H1 (cell line): ENCODE measurements around the gene ZNF776. TPM values are rescaled to one million over a fixed set of nuclear protein-coding genes. Genes with fewer than 3 reads are reported as not detected.

Experiments
- CTCF ChIA-PET: fragments of 300-600 bp; sonication (Branson Sonifier 250); formaldehyde crosslinking; loops from one replicate; lab custom pipeline; 2021; ENCODE audit not compliant: partially characterized antibody; lab: Charles Lee
- POLR2A ChIA-PET: fragments of 300-600 bp; sonication (Branson Sonifier 250); formaldehyde crosslinking; loops from one replicate; lab custom pipeline; 2021; ENCODE audit warnings: inconsistent platforms; ENCODE audit not compliant: partially characterized antibody; lab: Charles Lee
- DNase-seq, 2 experiments: peaks; one replicate each; pipeline versions ENCODE4 v3.0.0 to v3.0.0-alpha.2; 2010 to 2022; ENCODE audit warnings: low spot score in 2 of 2, low read depth in 1 of 2, mixed read lengths in 1 of 2
- FAIRE-seq: peaks from 2 replicates; lab custom pipeline; 2011; peaks lifted over from hg19 to GRCh38; lab: Jason Lieb, UNC
- H2AFZ ChIP-seq: 2 replicates; pipeline ENCODE4 v1.8.1; 2012; ENCODE audit warnings: low read length, inconsistent platforms
- H2AK5ac ChIP-seq: 2 replicates; pipeline ENCODE4 v1.6.1; 2013; ENCODE audit warnings: low read depth, low read length
- H2BK120ac ChIP-seq: replicated peaks from 2 replicates; pipeline ENCODE3; 2013; ENCODE audit warnings: low read depth, low read length, inconsistent platforms
- H2BK12ac ChIP-seq: 2 replicates; pipeline ENCODE4 v1.6.1; 2013; ENCODE audit warnings: low read depth, low read length
- H2BK15ac ChIP-seq: 2 replicates; pipeline ENCODE4 v1.6.1; 2013; ENCODE audit warnings: low read length
- H2BK20ac ChIP-seq: 2 replicates; pipeline ENCODE4 v1.6.1; 2013; ENCODE audit warnings: low read length
- H2BK5ac ChIP-seq: 2 replicates; pipeline ENCODE4 v1.6.1; 2013; ENCODE audit warnings: low read depth, low read length
- H3K14ac ChIP-seq: 2 replicates; pipeline ENCODE4 v1.6.1; 2013; ENCODE audit warnings: inconsistent platforms; ENCODE audit not compliant: insufficient read length
- H3K18ac ChIP-seq: 2 replicates; pipeline ENCODE4 v1.6.1; 2013; ENCODE audit warnings: low read length; ENCODE audit errors: extremely low read depth
- H3K23ac ChIP-seq: 2 replicates; pipeline ENCODE4 v1.6.1; 2013; ENCODE audit warnings: inconsistent platforms; ENCODE audit not compliant: insufficient read length
- H3K23me2 ChIP-seq: 2 replicates; pipeline ENCODE4 v1.6.1; 2013; ENCODE audit warnings: low read depth, low read length
- H3K27ac ChIP-seq: 2 replicates; pipeline ENCODE4 v1.6.1; 2011; ENCODE audit warnings: low read depth, low read length, inconsistent platforms
- H3K27me3 ChIP-seq, 4 experiments: replicated peaks in 1 of 4; 1 replicate in 1 of 4; 2 replicates in 3 of 4; pipeline versions ENCODE4 v1.6.1 to v1.8.1; 2011 to 2013; ENCODE audit warnings: low read length in 3 of 4, mild to moderate bottlenecking in 3 of 4, inconsistent platforms in 2 of 4, mixed read lengths in 2 of 4, moderate library complexity in 1 of 4; ENCODE audit not compliant: control insufficient read depth in 3 of 4, insufficient read depth in 3 of 4; ENCODE audit errors: extremely low read depth in 1 of 4
- H3K36me3 ChIP-seq, 4 experiments: 2 replicates each; pipeline versions ENCODE4 v1.6.1 to v1.8.1; 2011 to 2013; ENCODE audit warnings: mild to moderate bottlenecking in 4 of 4, low read length in 3 of 4, moderate library complexity in 2 of 4, control low read depth in 1 of 4, inconsistent platforms in 1 of 4; ENCODE audit not compliant: insufficient read depth in 4 of 4, control insufficient read depth in 2 of 4
- H3K4ac ChIP-seq: replicated peaks from 2 replicates; pipeline ENCODE3; 2013; ENCODE audit warnings: low read length, low read depth, mixed read lengths, inconsistent platforms; ENCODE audit not compliant: insufficient read length
- H3K4me1 ChIP-seq, 4 experiments: replicated peaks in 1 of 4; 1 replicate in 1 of 4; 2 replicates in 3 of 4; pipeline versions ENCODE4 v1.6.1 to v1.8.1; 2011 to 2013; ENCODE audit warnings: low read length in 3 of 4, inconsistent platforms in 2 of 4, mixed read lengths in 1 of 4; ENCODE audit not compliant: insufficient read depth in 4 of 4, control insufficient read depth in 3 of 4
- H3K4me2 ChIP-seq, 2 experiments: 2 replicates each; pipeline versions ENCODE4 v1.6.1 to v1.8.1; 2011 to 2013; ENCODE audit warnings: low read depth in 2 of 2, low read length in 2 of 2, control low read depth in 1 of 2, inconsistent platforms in 1 of 2, mild to moderate bottlenecking in 1 of 2; ENCODE audit not compliant: insufficient read depth in 1 of 2
- H3K4me3 ChIP-seq, 4 experiments: fragments of 200-600, 300-600 bp in 1 of 4; sonication (generic), shearing (Covaris generic), sonication (Bioruptor Twin) in 1 of 4; 2 replicates each; pipeline versions ENCODE4 v1.5.1 to v1.8.1; 2011 to 2016; ENCODE audit warnings: low read length in 4 of 4, low read depth in 3 of 4, control low read depth in 2 of 4, inconsistent platforms in 2 of 4, mild to moderate bottlenecking in 2 of 4, mixed read lengths in 1 of 4, moderate library complexity in 1 of 4; ENCODE audit not compliant: insufficient read depth in 2 of 4; ENCODE audit errors: extremely low read depth in 1 of 4
- H3K56ac ChIP-seq: replicated peaks from 2 replicates; pipeline ENCODE3; 2013; ENCODE audit warnings: low read depth, mild to moderate bottlenecking, mixed read lengths, low read length, inconsistent platforms; ENCODE audit not compliant: insufficient read length
- H3K79me1 ChIP-seq: 2 replicates; pipeline ENCODE4 v1.6.1; 2013; ENCODE audit warnings: low read depth, low read length, control low read depth
- H3K79me2 ChIP-seq, 2 experiments: 2 replicates each; pipeline versions ENCODE4 v1.6.1 to v1.8.1; 2012 to 2013; ENCODE audit warnings: low read length in 2 of 2, mild to moderate bottlenecking in 2 of 2, inconsistent platforms in 1 of 2; ENCODE audit not compliant: insufficient read depth in 2 of 2, control insufficient read depth in 1 of 2
- H3K9ac ChIP-seq, 4 experiments: replicated peaks in 1 of 4; 1 replicate in 1 of 4; 2 replicates in 3 of 4; pipeline versions ENCODE4 v1.6.1 to v1.8.1; 2011 to 2013; ENCODE audit warnings: low read depth in 3 of 4, low read length in 3 of 4, control low read depth in 2 of 4, mild to moderate bottlenecking in 2 of 4, moderate library complexity in 2 of 4, inconsistent platforms in 1 of 4; ENCODE audit errors: extremely low read depth in 1 of 4
- H3K9me3 ChIP-seq, 2 experiments: 2 replicates each; pipeline versions ENCODE4 v1.6.1 to v1.8.1; 2012 to 2013; ENCODE audit warnings: mild to moderate bottlenecking in 2 of 2, moderate library complexity in 2 of 2, control low read depth in 1 of 2, inconsistent platforms in 1 of 2, low read depth in 1 of 2, low read length in 1 of 2, mixed read lengths in 1 of 2; ENCODE audit not compliant: insufficient read depth in 2 of 2
- H4K20me1 ChIP-seq, 2 experiments: replicated peaks in 1 of 2; 2 replicates each; pipeline versions ENCODE3 to v1.8.1; 2011 to 2013; ENCODE audit warnings: inconsistent platforms in 2 of 2, low read length in 2 of 2, mild to moderate bottlenecking in 1 of 2; ENCODE audit not compliant: insufficient read depth in 2 of 2, control insufficient read depth in 1 of 2
- H4K5ac ChIP-seq: 2 replicates; pipeline ENCODE4 v1.6.1; 2013; ENCODE audit warnings: low read length, low read depth, mixed read lengths, inconsistent platforms; ENCODE audit not compliant: insufficient read length
- H4K8ac ChIP-seq: 2 replicates; pipeline ENCODE4 v1.8.0; 2013; ENCODE audit warnings: mild to moderate bottlenecking, moderate library complexity, low read length, inconsistent platforms; ENCODE audit not compliant: insufficient read depth; ENCODE audit errors: extremely low read depth
- H4K91ac ChIP-seq: replicated peaks from 2 replicates; pipeline ENCODE3; 2013; ENCODE audit warnings: low read length, mixed read lengths, inconsistent platforms; ENCODE audit not compliant: insufficient read length
- BACH1 ChIP-seq: IDR thresholded peaks from 2 replicates; pipeline ENCODE4 v1.6.1; 2012; ENCODE audit warnings: low read length, improper control_type of control experiment
- BRCA1 ChIP-seq: IDR thresholded peaks from 2 replicates; pipeline ENCODE4 v1.6.1; 2012; ENCODE audit warnings: low read depth, low read length, improper control_type of control experiment
- CBX8 ChIP-seq: fragments of 300-800, 300-1000 bp; sonication (generic); IDR thresholded peaks from 2 replicates; pipeline ENCODE4 v1.7.1; 2016; ENCODE audit warnings: low read depth, low read length, borderline replicate concordance
- CHD1 ChIP-seq: IDR thresholded peaks from 2 replicates; pipeline ENCODE4 v1.6.1; 2012; ENCODE audit warnings: low read depth, low read length, improper control_type of control experiment
- EP300 ChIP-seq, 2 experiments: IDR thresholded peaks; 1 replicate in 1 of 2; 2 replicates in 1 of 2; pipeline ENCODE4 v1.6.1; 2011 to 2012; ENCODE audit warnings: low read depth in 2 of 2, low read length in 2 of 2, mild to moderate bottlenecking in 2 of 2, borderline replicate concordance in 1 of 2, inconsistent platforms in 1 of 2, moderate library complexity in 1 of 2
- RFX5 ChIP-seq: IDR thresholded peaks from 2 replicates; pipeline ENCODE4 v1.6.1; 2011; ENCODE audit warnings: low read depth, low read length, improper control_type of control experiment, borderline replicate concordance
- RXRA ChIP-seq: IDR thresholded peaks from 2 replicates; pipeline ENCODE4 v1.6.1; 2011; ENCODE audit warnings: low read depth, mild to moderate bottlenecking, low read length, moderate library complexity; ENCODE audit not compliant: insufficient read depth
- SAP30 ChIP-seq: fragments of 300-600 bp; sonication (generic); IDR thresholded peaks from 2 replicates; pipeline ENCODE4 v1.7.1; 2012; ENCODE audit warnings: low read length, moderate library complexity, mild to moderate bottlenecking, inconsistent platforms; ENCODE audit not compliant: insufficient read depth, insufficient replicate concordance
- WGBS, 2 experiments: shearing (Covaris generic) in 1 of 2; methylation state at CpG; one replicate each; pipeline versions ENCODE4 v1.1.6 to v1.1.7; 2013 to 2015; ENCODE audit warnings: low lambda C conversion rate in 2 of 2, mixed read lengths in 2 of 2, inconsistent platforms in 1 of 2, low coverage in 1 of 2, missing lambda C conversion rate in 1 of 2; ENCODE audit not compliant: insufficient replicate concordance in 2 of 2, insufficient coverage in 1 of 2, insufficient read length in 1 of 2; ENCODE audit errors: extremely low coverage in 1 of 2, missing lambda C conversion rate in 1 of 2; 5-methylcytosine and 5-hydroxymethylcytosine counted together
- polyA plus RNA-seq, 7 experiments: library from polyadenylated mRNA; depleted of rRNA in 3 of 7; stranded (reverse) in 5 of 7; unstranded in 2 of 7; fragments of >200 nt in 5 of 7; fragments of 200-250 nt in 2 of 7; gene quantifications; 1 replicate in 5 of 7; 2 replicates in 1 of 7; 4 replicates in 1 of 7; pipeline versions ENCODE4 v1.2.1 to v1.2.3, GENCODE V29; 2011 to 2013; ENCODE audit warnings: missing spikeins in 2 of 7, mixed read lengths in 2 of 7
- total RNA-seq: library from RNA; stranded (reverse); fragmentation: NEBNext Ultra II Directional; extraction: Animal tissue kit (Norgen Biotek cat#: 25700); gene quantifications from 2 replicates; pipeline ENCODE4 v1.2.1, GENCODE V29; 2021
- TF ChIP-seq, protein P1 (sequence below): IDR thresholded peaks from 2 replicates; pipeline ENCODE4 v1.6.1; 2012; ENCODE audit warnings: inconsistent platforms

Gene ZNF776
- total and polyA plus RNA-seq, 2 of the 8 experiments (the other 6 are each of a cell fraction or from before 2014, with no cell fraction given) = 7.8 to 20.5 TPM

DNA sequence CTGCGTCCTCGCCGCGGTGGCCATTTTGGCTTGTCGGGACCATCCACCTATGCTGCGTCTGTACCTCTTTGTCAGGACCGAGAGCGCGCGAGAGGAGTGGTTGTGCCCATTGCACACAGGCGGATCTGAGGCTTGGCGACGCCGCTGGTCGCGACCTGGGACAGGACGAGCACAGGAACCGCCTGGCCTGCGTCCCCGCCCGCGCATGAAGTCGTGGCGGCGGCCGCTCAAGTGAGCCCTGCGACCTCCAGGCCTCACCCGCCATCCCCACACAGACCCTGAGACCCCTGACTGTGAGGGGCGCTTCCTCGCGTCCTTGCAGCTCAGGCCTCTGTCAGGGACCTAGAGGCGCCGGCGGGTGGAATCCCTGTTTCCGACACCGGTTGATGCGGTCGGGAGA lies 39.7 kb downstream of the ZNF776 start:
- TF ChIP-seq RFX5 = no peak
- TF ChIP-seq CHD1 = no peak
- TF ChIP-seq EP300 (IDR thresholded peaks at IDR 0.05; ENCODE audit: borderline replicate concordance in 1 of 2, low read depth in 2 of 2, low read length in 2 of 2) = no peak
- TF ChIP-seq, protein P1, sequence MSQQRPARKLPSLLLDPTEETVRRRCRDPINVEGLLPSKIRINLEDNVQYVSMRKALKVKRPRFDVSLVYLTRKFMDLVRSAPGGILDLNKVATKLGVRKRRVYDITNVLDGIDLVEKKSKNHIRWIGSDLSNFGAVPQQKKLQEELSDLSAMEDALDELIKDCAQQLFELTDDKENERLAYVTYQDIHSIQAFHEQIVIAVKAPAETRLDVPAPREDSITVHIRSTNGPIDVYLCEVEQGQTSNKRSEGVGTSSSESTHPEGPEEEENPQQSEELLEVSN = no peak
- TF ChIP-seq BACH1 = no peak
- no peak for TF ChIP-seq BRCA1
- no peak for TF ChIP-seq CBX8
- TF ChIP-seq SAP30 = no peak
- TF ChIP-seq RXRA = no peak
- TF ChIP-seq, all 59 proteins: peak for 0
- ChIA-PET CTCF (interaction anchor here (1.1 to 2.1 kb wide), 2 partner anchors 11 to 14 kb away, joined by 3 to 4 read pairs; no protein-coding TSS in a partner anchor), POLR2A (interaction anchor here (1.0 to 1.3 kb wide), 6 partner anchors 12 to 40 kb away, joined by 4 to 7 read pairs (median 4); partner anchors contain the start of gene ZNF776)
- FAIRE-seq (no peak), DNase-seq (no peak)
- H3K23ac ChIP-seq = no peak overlapping the region
- 97% methylated on average over 27 of the region's 38 CpGs; no CpG with 5 or more reads in 1 of the 2 experiments for WGBS, 2 experiments
- no peak overlapping the region for H3K4ac ChIP-seq
- H3K79me1 ChIP-seq = no peaks in the 10 kb centered on the region; the same call in 1 of the 2 replicates
- no peak overlapping the region for H4K8ac ChIP-seq
- H4K91ac ChIP-seq = peak overlapping the region; percentile 22
- peaks cover 0 to 2% (median 0%) of the 10 kb centered on the region in 4 experiments; a peak in 1 of 7 replicates for H3K4me1 ChIP-seq
- peaks cover 0 to 11% (median 2%) of the 10 kb centered on the region in 4 experiments; a peak in 4 of 8 replicates for H3K36me3 ChIP-seq
- H2BK120ac ChIP-seq = no peak overlapping the region
- H2BK5ac ChIP-seq = no peak overlapping the region
- no peak overlapping the region for H3K27ac ChIP-seq
- H3K23me2 ChIP-seq = no peaks in the 10 kb centered on the region
- no peak overlapping the region for H3K56ac ChIP-seq
- no peak overlapping the region for H2BK12ac ChIP-seq
- H2AFZ ChIP-seq = no peak overlapping the region
- no peak overlapping the region for H4K5ac ChIP-seq
- no peaks in the 10 kb centered on the region for H3K27me3 ChIP-seq
- H3K18ac ChIP-seq = no peak overlapping the region
- no peak overlapping the region for H2BK15ac ChIP-seq
- H2BK20ac ChIP-seq = no peak overlapping the region
- H3K79me2 ChIP-seq = peaks cover 4% of the 10 kb centered on the region in 2 experiments; a peak in 2 of 4 replicates
- no peak overlapping the region for H2AK5ac ChIP-seq
- H3K9me3 ChIP-seq = no peaks in the 10 kb centered on the region
- H3K4me3 ChIP-seq = no peak overlapping the region
- no peak overlapping the region for H3K4me2 ChIP-seq
- H3K14ac ChIP-seq = no peak overlapping the region
- peaks cover 0 to 9% of the 10 kb centered on the region in 2 experiments for H4K20me1 ChIP-seq
- no peak overlapping the region; a peak in 1 of 7 replicates for H3K9ac ChIP-seq
